Thyroid gland (tissue), 4 donors: ENCODE data around the gene SIRT7.

ENCODE experiments used
- POLR2A ChIP-seq, 2 donors: fragments of 450-650 bp; IDR thresholded peaks; one replicate each; pipeline ENCODE4 v1.6.1; 2017; ENCODE audit warnings: antibody characterized with exemption in 2 of 2, mild to moderate bottlenecking in 2 of 2, moderate library complexity in 1 of 2
- TF ChIP-seq, protein P1 (sequence below), 6 experiments: fragments of 200-600 bp in 3 of 6; fragments of 450-650 bp in 3 of 6; sonication (generic) in 3 of 6; IDR thresholded peaks; one replicate each; pipeline ENCODE4 v1.5.1; 2016 to 2019; ENCODE audit warnings: antibody characterized with exemption in 6 of 6, mild to moderate bottlenecking in 2 of 6, inconsistent platforms in 1 of 6, moderate library complexity in 1 of 6

GRCh38 chr17:81905993-81906392 is 12.0 kb downstream of the SIRT7 start:
- TF ChIP-seq, protein P1, sequence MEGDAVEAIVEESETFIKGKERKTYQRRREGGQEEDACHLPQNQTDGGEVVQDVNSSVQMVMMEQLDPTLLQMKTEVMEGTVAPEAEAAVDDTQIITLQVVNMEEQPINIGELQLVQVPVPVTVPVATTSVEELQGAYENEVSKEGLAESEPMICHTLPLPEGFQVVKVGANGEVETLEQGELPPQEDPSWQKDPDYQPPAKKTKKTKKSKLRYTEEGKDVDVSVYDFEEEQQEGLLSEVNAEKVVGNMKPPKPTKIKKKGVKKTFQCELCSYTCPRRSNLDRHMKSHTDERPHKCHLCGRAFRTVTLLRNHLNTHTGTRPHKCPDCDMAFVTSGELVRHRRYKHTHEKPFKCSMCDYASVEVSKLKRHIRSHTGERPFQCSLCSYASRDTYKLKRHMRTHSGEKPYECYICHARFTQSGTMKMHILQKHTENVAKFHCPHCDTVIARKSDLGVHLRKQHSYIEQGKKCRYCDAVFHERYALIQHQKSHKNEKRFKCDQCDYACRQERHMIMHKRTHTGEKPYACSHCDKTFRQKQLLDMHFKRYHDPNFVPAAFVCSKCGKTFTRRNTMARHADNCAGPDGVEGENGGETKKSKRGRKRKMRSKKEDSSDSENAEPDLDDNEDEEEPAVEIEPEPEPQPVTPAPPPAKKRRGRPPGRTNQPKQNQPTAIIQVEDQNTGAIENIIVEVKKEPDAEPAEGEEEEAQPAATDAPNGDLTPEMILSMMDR (IDR thresholded peaks at IDR 0.05): no peak
- TF ChIP-seq POLR2A (IDR thresholded peaks at IDR 0.05): no peak
